Measurements from ENCODE around the gene LGALS13.

DNA sequence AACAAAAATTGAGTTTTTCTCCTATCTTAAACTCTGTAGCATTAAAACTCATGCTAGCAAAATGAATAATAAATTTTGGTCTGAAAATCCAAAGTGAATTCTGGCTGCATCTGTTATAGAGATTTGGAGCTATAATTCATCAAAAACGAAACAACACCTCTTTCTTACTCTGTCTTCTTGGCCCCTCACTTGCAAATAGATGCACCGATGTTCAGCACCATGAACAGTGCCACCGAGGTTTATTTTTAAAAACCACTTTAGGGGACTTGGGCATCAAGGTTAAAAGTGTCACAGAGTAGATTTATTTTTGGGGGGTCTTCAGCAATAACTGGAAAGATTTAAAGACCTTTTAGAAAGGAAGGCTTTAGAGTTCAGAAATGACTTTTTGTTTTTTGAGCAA lies 36.3 kb upstream of the LGALS13 start:
- TF ChIP-seq SP1 (IDR thresholded peaks at IDR 0.05) (no peak), ZNF384 (IDR thresholded peaks at IDR 0.05) (no peak), NFRKB (IDR thresholded peaks at IDR 0.05) (no peak)
